Measurements from ENCODE around the gene NIPA2.
"Not testable (repeated sequence)": the region's sequence is repeated elsewhere in the genome, so short reads cannot be mapped to it uniquely, and the experiment has no call there.

Gene NIPA2

GRCh38 chr15:22838292-22839042, at the start of gene NIPA2:
NIPA2 (plus strand) TSS chr15:22838666; CDS start chr15:22851732, 13,066 bp downstream.
- peak; percentile 86 for DNase-seq (ENCODE audit: low spot score)

- DNase-seq (ENCODE audit: low spot score) = no peak
These were observed 44.4 kb upstream of the NIPA2 start for GRCh38 chr15:22794063-22794462.

- DNase-seq (ENCODE audit: low spot score) = no peak
These were observed 43.8 kb upstream of the NIPA2 start for GRCh38 chr15:22794621-22795167.

GRCh38 chr15:22795206-22796063, 43.0 kb upstream of the NIPA2 start:
- DNase-seq (ENCODE audit: low spot score) = no peak

- no peak for DNase-seq (ENCODE audit: low spot score)
These were observed 42.4 kb upstream of the NIPA2 start for GRCh38 chr15:22796079-22796478.

- DNase-seq (ENCODE audit: low spot score) = no peak
These were observed 38.6 kb upstream of the NIPA2 start for GRCh38 chr15:22799902-22800301.

GRCh38 chr15:22803006-22803405, 35.5 kb upstream of the NIPA2 start:
- not testable (repeated sequence) for DNase-seq (ENCODE audit: low spot score)

- DNase-seq (ENCODE audit: low spot score) = no peak
These were observed 32.3 kb upstream of the NIPA2 start for GRCh38 chr15:22806156-22806555.

- no peak for DNase-seq (ENCODE audit: low spot score)
These were observed 31.8 kb upstream of the NIPA2 start for GRCh38 chr15:22806664-22807063.

GRCh38 chr15:22807831-22808230, 30.6 kb upstream of the NIPA2 start:
- DNase-seq (ENCODE audit: low spot score) = not testable (repeated sequence)

GRCh38 chr15:22808240-22808639, 30.2 kb upstream of the NIPA2 start:
- no peak for DNase-seq (ENCODE audit: low spot score)

- DNase-seq (ENCODE audit: low spot score) = no peak
These were observed 29.6 kb upstream of the NIPA2 start for GRCh38 chr15:22808761-22809280.

- no peak for DNase-seq (ENCODE audit: low spot score)
These were observed 28.2 kb upstream of the NIPA2 start for GRCh38 chr15:22810033-22810852.

GRCh38 chr15:22810853-22811338, 27.6 kb upstream of the NIPA2 start:
- DNase-seq (ENCODE audit: low spot score) = no peak

- DNase-seq (ENCODE audit: low spot score) = peak; percentile 44
These were observed 26.8 kb upstream of the NIPA2 start for GRCh38 chr15:22811640-22812039.

GRCh38 chr15:22813844-22814243, 24.6 kb upstream of the NIPA2 start:
- DNase-seq (ENCODE audit: low spot score) = no peak

- no peak for DNase-seq (ENCODE audit: low spot score)
These were observed 22.7 kb upstream of the NIPA2 start for GRCh38 chr15:22815766-22816165.

- DNase-seq (ENCODE audit: low spot score) = no peak
These were observed 18.8 kb upstream of the NIPA2 start for GRCh38 chr15:22819651-22820050.

- no peak for DNase-seq (ENCODE audit: low spot score)
These were observed 14.9 kb upstream of the NIPA2 start for GRCh38 chr15:22823495-22824128.

GRCh38 chr15:22827125-22827524, 11.3 kb upstream of the NIPA2 start:
- DNase-seq (ENCODE audit: low spot score) = no peak

GRCh38 chr15:22831473-22831872, 7.0 kb upstream of the NIPA2 start:
- no peak for DNase-seq (ENCODE audit: low spot score)

Measured in HuH-7 (cell line).